H1 (cell line): ENCODE data around the gene NKAIN1. TPM values are rescaled to one million over a fixed set of nuclear protein-coding genes. Genes with fewer than 3 reads are reported as not detected.

Experiments
- CTCF ChIA-PET: fragments of 300-600 bp; sonication (Branson Sonifier 250); formaldehyde crosslinking; loops from one replicate; lab custom pipeline; 2021; ENCODE audit not compliant: partially characterized antibody; lab: Charles Lee
- POLR2A ChIA-PET: fragments of 300-600 bp; sonication (Branson Sonifier 250); formaldehyde crosslinking; loops from one replicate; lab custom pipeline; 2021; ENCODE audit warnings: inconsistent platforms; ENCODE audit not compliant: partially characterized antibody; lab: Charles Lee
- DNase-seq, 2 experiments: peaks; one replicate each; pipeline versions ENCODE4 v3.0.0 to v3.0.0-alpha.2; 2010 to 2022; ENCODE audit warnings: low spot score in 2 of 2, low read depth in 1 of 2, mixed read lengths in 1 of 2
- FAIRE-seq: peaks from 2 replicates; lab custom pipeline; 2011; peaks lifted over from hg19 to GRCh38; lab: Jason Lieb, UNC
- H2AFZ ChIP-seq: 2 replicates; pipeline ENCODE4 v1.8.1; 2012; ENCODE audit warnings: low read length, inconsistent platforms
- H2AK5ac ChIP-seq: 2 replicates; pipeline ENCODE4 v1.6.1; 2013; ENCODE audit warnings: low read depth, low read length
- H2BK120ac ChIP-seq: replicated peaks from 2 replicates; pipeline ENCODE3; 2013; ENCODE audit warnings: low read depth, low read length, inconsistent platforms
- H2BK12ac ChIP-seq: 2 replicates; pipeline ENCODE4 v1.6.1; 2013; ENCODE audit warnings: low read depth, low read length
- H2BK15ac ChIP-seq: 2 replicates; pipeline ENCODE4 v1.6.1; 2013; ENCODE audit warnings: low read length
- H2BK20ac ChIP-seq: 2 replicates; pipeline ENCODE4 v1.6.1; 2013; ENCODE audit warnings: low read length
- H2BK5ac ChIP-seq: 2 replicates; pipeline ENCODE4 v1.6.1; 2013; ENCODE audit warnings: low read depth, low read length
- H3K14ac ChIP-seq: 2 replicates; pipeline ENCODE4 v1.6.1; 2013; ENCODE audit warnings: inconsistent platforms; ENCODE audit not compliant: insufficient read length
- H3K18ac ChIP-seq: 2 replicates; pipeline ENCODE4 v1.6.1; 2013; ENCODE audit warnings: low read length; ENCODE audit errors: extremely low read depth
- H3K23ac ChIP-seq: 2 replicates; pipeline ENCODE4 v1.6.1; 2013; ENCODE audit warnings: inconsistent platforms; ENCODE audit not compliant: insufficient read length
- H3K23me2 ChIP-seq: 2 replicates; pipeline ENCODE4 v1.6.1; 2013; ENCODE audit warnings: low read depth, low read length
- H3K27ac ChIP-seq: 2 replicates; pipeline ENCODE4 v1.6.1; 2011; ENCODE audit warnings: low read depth, low read length, inconsistent platforms
- H3K27me3 ChIP-seq, 4 experiments: replicated peaks in 1 of 4; 1 replicate in 1 of 4; 2 replicates in 3 of 4; pipeline versions ENCODE4 v1.6.1 to v1.8.1; 2011 to 2013; ENCODE audit warnings: low read length in 3 of 4, mild to moderate bottlenecking in 3 of 4, inconsistent platforms in 2 of 4, mixed read lengths in 2 of 4, moderate library complexity in 1 of 4; ENCODE audit not compliant: control insufficient read depth in 3 of 4, insufficient read depth in 3 of 4; ENCODE audit errors: extremely low read depth in 1 of 4
- H3K36me3 ChIP-seq, 4 experiments: 2 replicates each; pipeline versions ENCODE4 v1.6.1 to v1.8.1; 2011 to 2013; ENCODE audit warnings: mild to moderate bottlenecking in 4 of 4, low read length in 3 of 4, moderate library complexity in 2 of 4, control low read depth in 1 of 4, inconsistent platforms in 1 of 4; ENCODE audit not compliant: insufficient read depth in 4 of 4, control insufficient read depth in 2 of 4
- H3K4ac ChIP-seq: replicated peaks from 2 replicates; pipeline ENCODE3; 2013; ENCODE audit warnings: low read length, low read depth, mixed read lengths, inconsistent platforms; ENCODE audit not compliant: insufficient read length
- H3K4me1 ChIP-seq, 4 experiments: replicated peaks in 1 of 4; 1 replicate in 1 of 4; 2 replicates in 3 of 4; pipeline versions ENCODE4 v1.6.1 to v1.8.1; 2011 to 2013; ENCODE audit warnings: low read length in 3 of 4, inconsistent platforms in 2 of 4, mixed read lengths in 1 of 4; ENCODE audit not compliant: insufficient read depth in 4 of 4, control insufficient read depth in 3 of 4
- H3K4me2 ChIP-seq, 2 experiments: 2 replicates each; pipeline versions ENCODE4 v1.6.1 to v1.8.1; 2011 to 2013; ENCODE audit warnings: low read depth in 2 of 2, low read length in 2 of 2, control low read depth in 1 of 2, inconsistent platforms in 1 of 2, mild to moderate bottlenecking in 1 of 2; ENCODE audit not compliant: insufficient read depth in 1 of 2
- H3K4me3 ChIP-seq, 4 experiments: fragments of 200-600, 300-600 bp in 1 of 4; sonication (generic), shearing (Covaris generic), sonication (Bioruptor Twin) in 1 of 4; 2 replicates each; pipeline versions ENCODE4 v1.5.1 to v1.8.1; 2011 to 2016; ENCODE audit warnings: low read length in 4 of 4, low read depth in 3 of 4, control low read depth in 2 of 4, inconsistent platforms in 2 of 4, mild to moderate bottlenecking in 2 of 4, mixed read lengths in 1 of 4, moderate library complexity in 1 of 4; ENCODE audit not compliant: insufficient read depth in 2 of 4; ENCODE audit errors: extremely low read depth in 1 of 4
- H3K56ac ChIP-seq: replicated peaks from 2 replicates; pipeline ENCODE3; 2013; ENCODE audit warnings: low read depth, mild to moderate bottlenecking, mixed read lengths, low read length, inconsistent platforms; ENCODE audit not compliant: insufficient read length
- H3K79me1 ChIP-seq: 2 replicates; pipeline ENCODE4 v1.6.1; 2013; ENCODE audit warnings: low read depth, low read length, control low read depth
- H3K79me2 ChIP-seq, 2 experiments: 2 replicates each; pipeline versions ENCODE4 v1.6.1 to v1.8.1; 2012 to 2013; ENCODE audit warnings: low read length in 2 of 2, mild to moderate bottlenecking in 2 of 2, inconsistent platforms in 1 of 2; ENCODE audit not compliant: insufficient read depth in 2 of 2, control insufficient read depth in 1 of 2
- H3K9ac ChIP-seq, 4 experiments: replicated peaks in 1 of 4; 1 replicate in 1 of 4; 2 replicates in 3 of 4; pipeline versions ENCODE4 v1.6.1 to v1.8.1; 2011 to 2013; ENCODE audit warnings: low read depth in 3 of 4, low read length in 3 of 4, control low read depth in 2 of 4, mild to moderate bottlenecking in 2 of 4, moderate library complexity in 2 of 4, inconsistent platforms in 1 of 4; ENCODE audit errors: extremely low read depth in 1 of 4
- H3K9me3 ChIP-seq, 2 experiments: 2 replicates each; pipeline versions ENCODE4 v1.6.1 to v1.8.1; 2012 to 2013; ENCODE audit warnings: mild to moderate bottlenecking in 2 of 2, moderate library complexity in 2 of 2, control low read depth in 1 of 2, inconsistent platforms in 1 of 2, low read depth in 1 of 2, low read length in 1 of 2, mixed read lengths in 1 of 2; ENCODE audit not compliant: insufficient read depth in 2 of 2
- H4K20me1 ChIP-seq, 2 experiments: replicated peaks in 1 of 2; 2 replicates each; pipeline versions ENCODE3 to v1.8.1; 2011 to 2013; ENCODE audit warnings: inconsistent platforms in 2 of 2, low read length in 2 of 2, mild to moderate bottlenecking in 1 of 2; ENCODE audit not compliant: insufficient read depth in 2 of 2, control insufficient read depth in 1 of 2
- H4K5ac ChIP-seq: 2 replicates; pipeline ENCODE4 v1.6.1; 2013; ENCODE audit warnings: low read length, low read depth, mixed read lengths, inconsistent platforms; ENCODE audit not compliant: insufficient read length
- H4K8ac ChIP-seq: 2 replicates; pipeline ENCODE4 v1.8.0; 2013; ENCODE audit warnings: mild to moderate bottlenecking, moderate library complexity, low read length, inconsistent platforms; ENCODE audit not compliant: insufficient read depth; ENCODE audit errors: extremely low read depth
- H4K91ac ChIP-seq: replicated peaks from 2 replicates; pipeline ENCODE3; 2013; ENCODE audit warnings: low read length, mixed read lengths, inconsistent platforms; ENCODE audit not compliant: insufficient read length
- ASH2L ChIP-seq: fragments of 200-600, 300-600 bp; sonication (generic); IDR thresholded peaks from one replicate; pipeline ENCODE4 v1.7.1; 2017; ENCODE audit warnings: low read length
- ATF2 ChIP-seq: IDR thresholded peaks from 2 replicates; pipeline ENCODE4 v1.6.1; 2012; ENCODE audit warnings: low read length, inconsistent platforms
- ATF3 ChIP-seq: IDR thresholded peaks from 2 replicates; pipeline ENCODE4 v1.6.1; 2011; ENCODE audit warnings: low read depth, mild to moderate bottlenecking, low read length; ENCODE audit not compliant: insufficient read depth
- BCL11A ChIP-seq, 2 experiments: IDR thresholded peaks; one replicate each; pipeline ENCODE4 v1.6.1; 2011; ENCODE audit warnings: low read depth in 2 of 2, low read length in 2 of 2, mild to moderate bottlenecking in 2 of 2
- CEBPB ChIP-seq: IDR thresholded peaks from 2 replicates; pipeline ENCODE4 v1.6.1; 2012; ENCODE audit warnings: low read depth, low read length
- EZH2 ChIP-seq: fragments of 200-600 bp; sonication (generic); IDR thresholded peaks from 2 replicates; pipeline ENCODE4 v1.7.1; 2012; ENCODE audit warnings: low read depth, mild to moderate bottlenecking, moderate library complexity, low read length, inconsistent platforms; ENCODE audit not compliant: severe bottlenecking
- GTF2F1 ChIP-seq: IDR thresholded peaks from 2 replicates; pipeline ENCODE4 v1.6.1; 2012; ENCODE audit warnings: low read depth, low read length, improper control_type of control experiment, borderline replicate concordance
- JUND ChIP-seq: IDR thresholded peaks from 2 replicates; pipeline ENCODE4 v1.6.1; 2011; ENCODE audit warnings: mild to moderate bottlenecking, improper control_type of control experiment, low read length
- RXRA ChIP-seq: IDR thresholded peaks from 2 replicates; pipeline ENCODE4 v1.6.1; 2011; ENCODE audit warnings: low read depth, mild to moderate bottlenecking, low read length, moderate library complexity; ENCODE audit not compliant: insufficient read depth
- SP1 ChIP-seq: IDR thresholded peaks from 2 replicates; pipeline ENCODE4 v1.6.1; 2011; ENCODE audit warnings: low read depth, low read length
- SP4 ChIP-seq: IDR thresholded peaks from 2 replicates; pipeline ENCODE4 v1.6.1; 2012; ENCODE audit warnings: low read length, inconsistent platforms
- TAF1 ChIP-seq: IDR thresholded peaks from 2 replicates; pipeline ENCODE4 v1.6.1; 2011; ENCODE audit warnings: mild to moderate bottlenecking, low read depth, low read length
- TCF12 ChIP-seq: IDR thresholded peaks from 2 replicates; pipeline ENCODE4 v1.6.1; 2011; ENCODE audit warnings: low read depth, mild to moderate bottlenecking, low read length
- WGBS, 2 experiments: shearing (Covaris generic) in 1 of 2; methylation state at CpG; one replicate each; pipeline versions ENCODE4 v1.1.6 to v1.1.7; 2013 to 2015; ENCODE audit warnings: low lambda C conversion rate in 2 of 2, mixed read lengths in 2 of 2, inconsistent platforms in 1 of 2, low coverage in 1 of 2, missing lambda C conversion rate in 1 of 2; ENCODE audit not compliant: insufficient replicate concordance in 2 of 2, insufficient coverage in 1 of 2, insufficient read length in 1 of 2; ENCODE audit errors: extremely low coverage in 1 of 2, missing lambda C conversion rate in 1 of 2; 5-methylcytosine and 5-hydroxymethylcytosine counted together
- polyA plus RNA-seq, 7 experiments: library from polyadenylated mRNA; depleted of rRNA in 3 of 7; stranded (reverse) in 5 of 7; unstranded in 2 of 7; fragments of >200 nt in 5 of 7; fragments of 200-250 nt in 2 of 7; gene quantifications; 1 replicate in 5 of 7; 2 replicates in 1 of 7; 4 replicates in 1 of 7; pipeline versions ENCODE4 v1.2.1 to v1.2.3, GENCODE V29; 2011 to 2013; ENCODE audit warnings: missing spikeins in 2 of 7, mixed read lengths in 2 of 7
- total RNA-seq: library from RNA; stranded (reverse); fragmentation: NEBNext Ultra II Directional; extraction: Animal tissue kit (Norgen Biotek cat#: 25700); gene quantifications from 2 replicates; pipeline ENCODE4 v1.2.1, GENCODE V29; 2021

Gene NKAIN1
- total and polyA plus RNA-seq, 2 of the 8 experiments (the other 6 are each of a cell fraction or from before 2014, with no cell fraction given): 59.3 to 66.9 TPM

- Histone ChIP-seq H2BK15ac (no peak overlapping the region), H3K9me3 (no peaks in the 10 kb centered on the region), H2BK5ac (no peak overlapping the region), H3K18ac (no peak overlapping the region), H2AFZ (no peak overlapping the region), H2BK20ac (no peak overlapping the region), H3K4ac (no peak overlapping the region), H2BK120ac (no peak overlapping the region), H3K4me3 (no peak overlapping the region), H4K91ac (no peak overlapping the region), H4K20me1 (peaks cover 0 to 16% of the 10 kb centered on the region in 2 experiments), H3K79me2 (no peaks in the 10 kb centered on the region), H3K36me3 (no peaks in the 10 kb centered on the region), H3K4me1 (peaks cover 0 to 4% (median under 1%) of the 10 kb centered on the region in 4 experiments; a peak in 4 of 7 replicates), H4K5ac (no peak overlapping the region), H3K79me1 (peaks cover 1% of the 10 kb centered on the region; the same call in 1 of the 2 replicates), H3K56ac (no peak overlapping the region), H3K9ac (no peak overlapping the region), H3K23ac (no peak overlapping the region), H2AK5ac (no peak overlapping the region), H3K4me2 (no peak overlapping the region), H3K23me2 (no peaks in the 10 kb centered on the region), H4K8ac (no peak overlapping the region), H3K27ac (no peak overlapping the region), H2BK12ac (no peak overlapping the region), H3K14ac (no peak overlapping the region), H3K27me3 (no peaks in the 10 kb centered on the region)
- 81% methylated on average over 9 of the region's 10 CpGs; no CpG with 5 or more reads in 1 of the 2 experiments for WGBS, 2 experiments
- no peak for DNase-seq
- FAIRE-seq: no peak
- ChIA-PET CTCF (interaction anchor here (1.1 to 7.5 kb wide), 3 partner anchors 13 to 33 kb away, joined by 5 to 59 read pairs (median 7); no protein-coding TSS in a partner anchor), POLR2A (no interaction called here)
- TF ChIP-seq TAF1: no peak
- TF ChIP-seq ATF3: no peak
- TF ChIP-seq CEBPB: no peak
- TF ChIP-seq SP1: no peak
- TF ChIP-seq GTF2F1: no peak
- TF ChIP-seq BCL11A (IDR thresholded peaks at IDR 0.05; ENCODE audit: low read depth in 2 of 2, low read length in 2 of 2): no peak
- no peak for TF ChIP-seq ASH2L
- TF ChIP-seq SP4: no peak
- TF ChIP-seq TCF12: no peak
- TF ChIP-seq RXRA: no peak
- no peak for TF ChIP-seq JUND
- TF ChIP-seq ATF2: no peak
- no peak for TF ChIP-seq EZH2
These were observed 36.5 kb downstream of the NKAIN1 start for GRCh38 chr1:31203215-31203614.
